Caco-2 (cell line): ENCODE measurements around the gene AREL1. TPM values are rescaled to one million over a fixed set of nuclear protein-coding genes. Genes with fewer than 3 reads are reported as not detected.

Experiments
- BruUV-seq: library from RNA; stranded (reverse); fragments of 400-500 nt; replicated peaks from 2 replicates; lab custom pipeline; 2021; lab: Mats Ljungman, UMichigan
- CTCF ChIA-PET: fragments of 300-600 bp; sonication (Branson Sonifier 250); formaldehyde crosslinking; loops from one replicate; lab custom pipeline; 2022; ENCODE audit warnings: antibody characterized with exemption; lab: Charles Lee
- POLR2A ChIA-PET: fragments of 300-600 bp; sonication (Branson Sonifier 250); formaldehyde crosslinking; loops from one replicate; lab custom pipeline; 2022; ENCODE audit warnings: antibody characterized with exemption; lab: Charles Lee
- DNase-seq, 2 experiments: peaks; one replicate each; pipeline versions ENCODE4 v3.0.0 to v3.0.0-alpha.2; 2020 to 2022
- H3K27me3 ChIP-seq: replicated peaks from 2 replicates; pipeline ENCODE4 v1.6.0; 2011; ENCODE audit warnings: low read length; ENCODE audit not compliant: control insufficient read depth, insufficient read depth
- H3K36me3 ChIP-seq: 2 replicates; pipeline ENCODE4 v1.5.1; 2011; ENCODE audit warnings: low read length; ENCODE audit not compliant: control insufficient read depth, insufficient read depth
- H3K4me1 ChIP-seq: fragments of 250-450 bp; sonication (Bioruptor Pico); 2 replicates; pipeline ENCODE4 v1.5.1; 2020; ENCODE audit warnings: mild to moderate bottlenecking
- H3K4me3 ChIP-seq: 2 replicates; pipeline ENCODE4 v1.5.1; 2011; ENCODE audit warnings: low read depth, mild to moderate bottlenecking, control low read depth, low read length
- H3K9me3 ChIP-seq: fragments of 250-450 bp; sonication (Bioruptor Pico); 2 replicates; pipeline ENCODE4 v1.5.1; 2020; ENCODE audit warnings: mild to moderate bottlenecking, moderate library complexity
- H3K27ac Mint-ChIP-seq: one replicate; pipeline ENCODE4 v1.8.0; 2022; ENCODE audit warnings: mixed read lengths; ENCODE audit not compliant: unreplicated experiment
- H3K27me3 Mint-ChIP-seq: one replicate; pipeline ENCODE4 v1.8.0; 2022; ENCODE audit warnings: mixed read lengths; ENCODE audit not compliant: insufficient read depth, unreplicated experiment
- H3K36me3 Mint-ChIP-seq: one replicate; pipeline ENCODE4 v1.8.0; 2022; ENCODE audit warnings: mild to moderate bottlenecking, mixed read lengths; ENCODE audit not compliant: insufficient read depth, unreplicated experiment
- H3K4me1 Mint-ChIP-seq: one replicate; pipeline ENCODE4 v1.8.0; 2022; ENCODE audit warnings: low read depth, mixed read lengths; ENCODE audit not compliant: unreplicated experiment
- H3K4me3 Mint-ChIP-seq: one replicate; pipeline ENCODE4 v1.8.0; 2022; ENCODE audit warnings: mild to moderate bottlenecking, moderate library complexity, mixed read lengths; ENCODE audit not compliant: unreplicated experiment
- H3K9me3 Mint-ChIP-seq: one replicate; pipeline ENCODE4 v1.8.0; 2022; ENCODE audit warnings: mixed read lengths; ENCODE audit not compliant: unreplicated experiment
- intact Hi-C: fragments of 100-400 bp; cut with micrococcal nuclease; formaldehyde crosslinking; loops from one replicate; pipeline ENCODE4 v1.10.0; 2022; ENCODE audit not compliant: unreplicated experiment
- total RNA-seq: library from RNA; stranded (reverse); gene quantifications from 2 replicates; pipeline ENCODE4 v1.2.3, GENCODE V29; 2022
- TF ChIP-seq, protein P1 (sequence below), 2 experiments: fragments of 200-600 bp in 1 of 2; IDR thresholded peaks; 1 replicate in 1 of 2; 2 replicates in 1 of 2; pipeline versions ENCODE4 v1.5.1 to v1.8.0; 2011 to 2022; ENCODE audit warnings: antibody characterized with exemption in 1 of 2, control low read depth in 1 of 2, inconsistent platforms in 1 of 2, low read depth in 1 of 2, low read length in 1 of 2, mild to moderate bottlenecking in 1 of 2, moderate library complexity in 1 of 2; ENCODE audit not compliant: insufficient read depth in 1 of 2, severe bottlenecking in 1 of 2, unreplicated experiment in 1 of 2

AREL1 gene
- total RNA-seq, 1 experiment from 2014 or later, result 38.0 TPM

DNA sequence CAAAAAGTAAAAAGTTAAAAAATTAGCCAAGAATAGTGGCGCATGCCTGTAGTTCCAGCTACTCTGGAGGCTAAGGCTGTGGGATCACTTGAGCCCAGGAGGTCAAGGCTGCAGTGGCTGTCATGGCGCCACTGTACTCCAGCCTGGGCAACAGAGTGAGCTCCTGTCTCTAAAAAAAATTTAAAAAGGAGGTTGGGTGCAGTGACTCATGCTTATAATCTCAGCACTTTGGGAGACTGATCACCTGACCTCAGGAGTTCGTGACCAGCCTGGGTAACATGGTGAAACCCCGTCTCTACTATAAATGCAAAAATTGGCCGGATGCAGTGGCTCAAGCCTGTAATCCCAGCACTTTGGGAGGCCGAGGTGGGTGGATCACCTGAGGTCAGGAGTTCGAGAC, 42.0 kb upstream of the AREL1 start:
- no peak for DNase-seq
- BruUV-seq, result no TSS peak
- Mint-ChIP-seq H3K4me1 (no peaks in the 10 kb centered on the region), H3K36me3 (no peaks in the 10 kb centered on the region), H3K4me3 (no peak overlapping the region), H3K9me3 (peaks cover 11% of the 10 kb centered on the region), H3K27ac (no peak overlapping the region), H3K27me3 (no peaks in the 10 kb centered on the region)
- intact Hi-C loops, result no loop called here
- TF ChIP-seq, protein P1, sequence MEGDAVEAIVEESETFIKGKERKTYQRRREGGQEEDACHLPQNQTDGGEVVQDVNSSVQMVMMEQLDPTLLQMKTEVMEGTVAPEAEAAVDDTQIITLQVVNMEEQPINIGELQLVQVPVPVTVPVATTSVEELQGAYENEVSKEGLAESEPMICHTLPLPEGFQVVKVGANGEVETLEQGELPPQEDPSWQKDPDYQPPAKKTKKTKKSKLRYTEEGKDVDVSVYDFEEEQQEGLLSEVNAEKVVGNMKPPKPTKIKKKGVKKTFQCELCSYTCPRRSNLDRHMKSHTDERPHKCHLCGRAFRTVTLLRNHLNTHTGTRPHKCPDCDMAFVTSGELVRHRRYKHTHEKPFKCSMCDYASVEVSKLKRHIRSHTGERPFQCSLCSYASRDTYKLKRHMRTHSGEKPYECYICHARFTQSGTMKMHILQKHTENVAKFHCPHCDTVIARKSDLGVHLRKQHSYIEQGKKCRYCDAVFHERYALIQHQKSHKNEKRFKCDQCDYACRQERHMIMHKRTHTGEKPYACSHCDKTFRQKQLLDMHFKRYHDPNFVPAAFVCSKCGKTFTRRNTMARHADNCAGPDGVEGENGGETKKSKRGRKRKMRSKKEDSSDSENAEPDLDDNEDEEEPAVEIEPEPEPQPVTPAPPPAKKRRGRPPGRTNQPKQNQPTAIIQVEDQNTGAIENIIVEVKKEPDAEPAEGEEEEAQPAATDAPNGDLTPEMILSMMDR (IDR thresholded peaks at IDR 0.05; ENCODE audit: insufficient read depth in 1 of 2, low read depth in 1 of 2, low read length in 1 of 2, severe bottlenecking in 1 of 2, unreplicated experiment in 1 of 2), result no peak
- ChIA-PET CTCF (no interaction called here), POLR2A (no interaction called here)
- H3K4me1 ChIP-seq, result no peaks in the 10 kb centered on the region
- no peak overlapping the region for H3K4me3 ChIP-seq
- no peaks in the 10 kb centered on the region for H3K9me3 ChIP-seq
- H3K36me3 ChIP-seq, result no peaks in the 10 kb centered on the region
- H3K27me3 ChIP-seq, result no peaks in the 10 kb centered on the region

DNA sequence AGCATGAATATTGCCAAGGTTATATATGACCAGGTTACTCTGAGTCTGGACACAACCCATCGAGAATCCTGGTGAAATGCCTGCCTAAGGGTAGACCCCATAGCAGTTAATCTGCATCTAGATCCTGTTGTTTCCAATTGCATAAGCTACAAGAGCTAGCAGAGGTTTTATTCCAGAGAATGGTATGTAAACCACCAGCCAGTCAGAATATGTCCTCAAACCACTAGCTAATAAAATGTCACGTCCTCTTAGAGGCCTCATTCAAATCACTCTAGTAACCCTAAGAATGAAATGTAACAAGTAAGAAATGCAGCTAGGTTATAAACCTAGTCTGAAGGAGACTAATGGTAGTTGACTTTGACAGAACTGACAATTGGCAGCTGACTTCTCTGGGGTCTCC, 41.3 kb upstream of the AREL1 start:
- H3K4me1 ChIP-seq, result no peaks in the 10 kb centered on the region
- TF ChIP-seq, protein P1 (IDR thresholded peaks at IDR 0.05; ENCODE audit: insufficient read depth in 1 of 2, low read depth in 1 of 2, low read length in 1 of 2, severe bottlenecking in 1 of 2, unreplicated experiment in 1 of 2), result no peak
- H3K36me3 Mint-ChIP-seq, result no peaks in the 10 kb centered on the region

DNA sequence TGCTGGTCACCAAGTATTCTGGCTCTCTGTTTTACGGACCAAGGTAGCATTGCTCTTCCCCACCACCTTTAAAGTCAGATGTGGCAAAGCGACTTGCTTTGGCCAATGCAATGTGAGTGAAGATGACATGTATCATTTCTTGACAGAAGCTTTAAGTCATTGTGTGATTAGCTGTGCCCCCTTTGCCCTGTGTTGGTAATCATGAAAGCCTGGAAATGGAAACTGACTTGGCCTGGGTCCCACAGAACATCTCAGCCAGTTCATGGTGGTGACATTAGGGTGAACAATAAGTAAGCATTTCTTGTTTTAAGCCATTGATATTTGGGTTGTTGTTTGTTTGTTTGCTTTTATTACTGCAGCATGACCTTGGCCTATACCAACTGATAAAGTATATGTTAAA, 34.4 kb upstream of the AREL1 start:
- POLR2A ChIA-PET, result no interaction called here

More for the DNA sequence above, 41.3 kb upstream of the AREL1 start:
- no peaks in the 10 kb centered on the region for H3K27me3 ChIP-seq
- ChIA-PET CTCF (no interaction called here), POLR2A (no interaction called here)
- no peak overlapping the region for H3K27ac Mint-ChIP-seq
- H3K4me1 Mint-ChIP-seq, result no peaks in the 10 kb centered on the region
- no peak overlapping the region for H3K4me3 Mint-ChIP-seq
- no peak overlapping the region for H3K4me3 ChIP-seq
- no peak for DNase-seq
- intact Hi-C loops, result no loop called here
- no peaks in the 10 kb centered on the region for H3K27me3 Mint-ChIP-seq
- H3K9me3 Mint-ChIP-seq, result peaks cover 11% of the 10 kb centered on the region
- no peaks in the 10 kb centered on the region for H3K36me3 ChIP-seq
- no peaks in the 10 kb centered on the region for H3K9me3 ChIP-seq
- no TSS peak for BruUV-seq

More for the DNA sequence above, 34.4 kb upstream of the AREL1 start:
- DNase-seq, result no peak
- CTCF ChIA-PET, result no interaction called here
- Histone ChIP-seq H3K4me3 (no peak overlapping the region), H3K36me3 (no peaks in the 10 kb centered on the region), H3K27me3 (no peaks in the 10 kb centered on the region), H3K4me1 (no peaks in the 10 kb centered on the region), H3K9me3 (no peaks in the 10 kb centered on the region)
- H3K27ac Mint-ChIP-seq, result no peak overlapping the region
- H3K36me3 Mint-ChIP-seq, result no peaks in the 10 kb centered on the region
- TF ChIP-seq, protein P1 (IDR thresholded peaks at IDR 0.05; ENCODE audit: insufficient read depth in 1 of 2, low read depth in 1 of 2, low read length in 1 of 2, severe bottlenecking in 1 of 2, unreplicated experiment in 1 of 2), result no peak
- no peaks in the 10 kb centered on the region for H3K4me1 Mint-ChIP-seq
- BruUV-seq, result no TSS peak
- intact Hi-C loops, result no loop called here
- peaks cover 8% of the 10 kb centered on the region for H3K9me3 Mint-ChIP-seq
- H3K4me3 Mint-ChIP-seq, result no peak overlapping the region
- no peaks in the 10 kb centered on the region for H3K27me3 Mint-ChIP-seq
